ENCODE results near the gene PLPP4.

The PLPP4 gene

GRCh38 chr10:120527691-120528090 is 70.7 kb downstream of the PLPP4 start:
- DNase-seq, result no peak

GRCh38 chr10:120530699-120531098 is 73.7 kb downstream of the PLPP4 start:
- no peak for DNase-seq

DNA sequence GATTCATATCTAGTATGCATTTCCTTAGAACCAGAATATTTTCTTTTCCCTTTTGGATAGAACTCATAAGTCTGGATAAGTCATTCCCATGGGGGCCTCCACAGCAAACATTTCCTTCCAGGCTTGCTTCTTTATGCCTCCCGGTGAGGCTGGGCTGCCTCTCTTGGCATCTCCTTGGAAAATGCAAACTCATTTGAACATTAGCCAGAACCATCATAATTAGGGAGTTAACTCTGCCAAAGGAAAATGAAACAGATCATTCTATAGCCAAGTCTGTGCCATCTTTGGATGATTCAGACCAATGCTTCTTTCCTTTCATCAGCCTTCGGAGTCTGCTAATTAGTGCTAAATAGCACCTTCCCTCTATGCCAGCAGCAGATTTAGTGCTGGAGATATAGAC is 81.1 kb downstream of the PLPP4 start:
- DNase-seq, result no peak

DNA sequence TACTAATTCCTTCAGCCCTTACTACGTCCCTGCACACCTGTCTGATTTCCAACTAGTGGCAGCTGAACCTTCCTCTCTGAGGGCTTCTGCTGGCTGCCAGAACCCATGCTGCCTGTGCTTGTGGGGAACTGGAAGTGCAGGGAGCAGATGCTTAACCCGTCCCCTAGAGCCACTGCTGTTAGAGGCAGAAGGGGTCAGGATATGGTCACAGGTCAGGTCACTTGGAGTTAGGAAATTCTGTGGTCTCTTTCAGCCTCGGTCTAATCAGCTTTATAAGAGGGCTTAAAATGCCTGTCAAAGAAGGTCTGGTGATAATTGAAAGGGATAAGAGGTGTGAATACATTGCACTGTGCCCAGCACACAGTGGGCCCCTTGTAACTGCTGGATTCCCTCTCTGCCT is 82.0 kb downstream of the PLPP4 start:
- no peak for DNase-seq

DNA sequence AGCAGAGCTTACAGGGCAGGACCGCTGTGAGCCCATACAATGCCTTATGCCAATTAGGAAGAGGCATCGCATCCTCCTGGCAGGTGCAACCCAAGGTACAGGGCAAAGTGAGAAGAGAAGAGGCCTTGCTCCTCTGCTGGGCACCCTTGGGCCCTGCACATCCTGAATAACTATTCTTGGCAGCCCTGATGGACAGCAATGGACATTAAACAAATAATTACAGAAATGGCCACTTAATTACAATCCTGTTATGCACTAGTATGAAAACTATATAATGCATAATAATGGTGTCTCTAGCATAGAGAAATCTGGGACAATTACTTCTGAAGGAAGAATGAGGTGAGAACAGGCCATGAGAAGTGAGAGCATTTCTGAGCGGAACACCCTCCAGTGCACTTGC is 83.5 kb downstream of the PLPP4 start:
- no peak for DNase-seq

GRCh38 chr10:120541984-120542383 is 85.0 kb downstream of the PLPP4 start:
- DNase-seq, result no peak

DNA sequence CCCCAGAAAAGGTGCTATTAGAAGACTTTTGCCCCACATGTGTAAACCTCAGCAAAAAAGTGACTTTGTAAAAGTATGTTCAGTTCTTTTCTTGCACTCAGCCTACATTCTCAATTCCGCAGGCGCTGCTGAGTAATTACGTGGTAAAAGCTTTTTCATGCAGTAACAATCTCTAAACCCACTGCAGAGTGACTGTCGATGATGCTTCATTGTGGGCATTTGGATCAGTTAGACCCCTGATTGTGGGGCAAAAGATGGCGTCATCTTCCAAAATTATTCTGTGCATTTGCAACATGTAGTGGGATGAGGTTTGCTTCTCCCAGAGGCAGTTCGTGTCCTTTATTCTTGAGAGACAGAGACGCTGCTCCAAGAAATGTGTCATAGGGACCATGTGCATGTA is 85.6 kb downstream of the PLPP4 start:
- DNase-seq, result no peak

DNA sequence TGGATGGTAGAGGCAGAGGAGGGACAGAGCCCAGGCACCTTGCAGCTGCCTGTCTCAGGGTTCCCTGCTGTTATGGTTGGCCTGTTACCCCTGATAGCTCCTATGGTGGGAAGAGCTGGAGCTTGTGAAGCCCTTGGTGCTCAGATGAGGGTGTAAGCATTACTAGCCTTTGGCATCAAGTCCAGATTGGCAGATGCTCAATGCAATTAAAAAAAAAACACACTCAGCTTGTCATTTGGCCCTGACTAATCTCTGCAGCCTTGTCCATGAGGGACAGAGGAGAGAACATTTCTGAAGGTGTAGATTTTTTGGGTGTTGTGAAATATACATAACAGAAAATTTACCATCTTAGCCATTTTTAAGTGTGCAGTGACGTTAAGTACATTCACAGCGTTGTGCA is 86.3 kb downstream of the PLPP4 start:
- no peak for DNase-seq

DNA sequence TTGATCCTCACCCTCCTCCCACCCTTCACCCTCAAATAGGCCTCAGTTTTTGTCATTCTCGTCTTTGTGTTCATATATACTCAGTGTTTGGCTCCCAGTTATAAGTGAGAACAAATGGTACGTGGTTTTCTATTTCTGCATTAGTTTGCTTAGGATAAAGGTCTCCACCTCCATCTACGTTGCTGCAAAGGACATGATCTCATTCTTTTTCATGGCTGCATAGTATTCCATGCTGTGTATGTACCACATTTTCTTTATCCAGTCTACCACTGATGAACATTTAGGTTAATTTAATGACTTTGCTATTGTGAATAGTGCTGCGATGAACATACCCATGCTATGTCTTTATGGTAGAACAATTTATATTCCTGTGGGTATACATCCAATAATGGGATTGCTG is 91.2 kb downstream of the PLPP4 start:
- DNase-seq, result no peak

DNA sequence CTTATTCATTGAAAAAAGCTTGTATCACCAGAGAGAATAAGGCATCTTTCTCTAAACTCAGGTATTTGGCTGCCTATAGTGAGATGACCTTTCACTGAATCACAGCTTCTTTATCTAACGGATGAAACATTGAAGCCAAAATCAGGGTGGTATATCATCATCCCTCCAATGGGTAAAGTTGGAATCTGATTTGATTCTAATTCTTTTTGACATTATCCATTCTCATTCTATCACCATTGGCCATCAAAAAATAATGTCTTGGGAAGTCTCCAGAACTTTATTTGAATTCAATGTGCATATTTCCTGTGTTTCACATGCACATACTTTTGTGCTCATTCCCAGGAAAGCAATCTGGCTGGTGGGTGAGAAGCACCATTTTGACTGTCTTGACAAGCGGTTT is 95.2 kb downstream of the PLPP4 start:
- DNase-seq, result no peak

DNA sequence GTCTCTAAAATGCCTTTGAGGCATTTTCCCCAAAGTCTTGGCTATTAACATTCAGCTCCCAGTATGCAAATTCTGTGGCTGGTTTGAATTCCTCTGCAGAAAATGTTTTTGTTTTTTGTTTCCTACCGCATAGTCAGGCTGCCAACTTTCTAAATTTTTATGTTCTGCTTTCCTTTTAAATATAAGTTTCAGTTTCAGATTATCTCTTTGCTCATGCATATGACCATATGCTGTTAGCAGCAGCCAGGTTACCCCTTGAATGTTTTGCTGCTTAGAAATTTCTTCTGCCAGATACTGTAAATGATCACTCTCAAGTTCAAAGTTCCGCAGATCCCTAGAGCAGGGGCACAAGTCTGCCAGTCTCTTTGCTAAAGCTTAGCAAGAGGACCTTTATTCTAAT is 96.9 kb downstream of the PLPP4 start:
- no peak for DNase-seq

GRCh38 chr10:120555436-120555835 is 98.4 kb downstream of the PLPP4 start:
- DNase-seq, result no peak

DNA sequence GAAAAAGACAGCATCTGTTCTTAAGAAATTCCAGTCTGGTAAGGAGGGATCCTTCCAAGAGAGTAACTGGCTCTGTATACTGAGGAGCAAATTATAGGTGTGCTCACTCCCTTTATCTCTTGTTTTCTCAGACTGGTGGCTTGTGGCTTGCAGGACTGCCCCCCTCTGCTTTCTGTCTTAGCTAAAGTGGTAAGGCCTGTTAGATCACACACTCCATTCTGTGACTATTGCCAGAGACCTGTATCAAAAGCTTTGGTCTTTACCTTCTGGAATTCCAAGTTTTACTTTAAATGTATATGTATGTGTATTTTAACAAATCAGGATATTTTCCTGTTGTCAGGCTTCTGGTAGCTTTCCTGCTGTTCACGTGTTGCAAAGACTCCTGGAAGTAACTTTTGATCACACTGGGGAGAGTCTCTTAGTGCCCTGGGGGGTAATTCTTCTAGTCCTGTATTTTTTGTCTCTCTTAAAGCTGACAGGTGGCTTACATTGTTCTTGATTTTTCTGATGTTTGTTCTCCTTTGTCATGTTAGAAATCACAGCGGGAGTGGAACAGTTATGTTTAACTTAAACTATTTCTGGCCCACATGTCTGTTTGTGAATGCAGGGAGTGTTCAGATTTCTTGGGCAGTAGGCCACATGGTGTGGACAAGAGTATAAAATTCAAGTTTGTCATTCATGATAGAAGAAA is 99.0 kb downstream of the PLPP4 start:
- DNase-seq, result no peak

- DNase-seq, result no peak
Observed at GRCh38 chr10:120557311-120557710, 100.3 kb downstream of the PLPP4 start.

DNA sequence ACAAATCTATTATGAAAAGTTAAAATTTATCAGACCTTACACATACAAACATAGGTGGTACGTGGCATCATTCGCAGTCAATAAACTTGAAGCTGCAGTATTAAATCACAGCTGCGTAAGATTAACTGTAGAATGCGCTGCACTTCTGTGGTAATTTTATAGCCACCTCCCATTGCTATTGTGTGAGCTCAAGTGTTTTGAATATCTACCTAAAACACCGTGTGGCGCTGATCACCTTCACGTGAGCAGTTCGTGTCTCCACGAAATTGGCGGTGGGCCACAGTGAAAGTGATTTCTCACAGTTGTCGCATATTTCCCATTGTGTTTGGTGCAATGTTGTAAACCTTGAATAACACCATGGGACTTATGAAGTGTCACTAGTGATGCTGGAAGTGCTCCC is 102.8 kb downstream of the PLPP4 start:
- DNase-seq, result no peak

DNA sequence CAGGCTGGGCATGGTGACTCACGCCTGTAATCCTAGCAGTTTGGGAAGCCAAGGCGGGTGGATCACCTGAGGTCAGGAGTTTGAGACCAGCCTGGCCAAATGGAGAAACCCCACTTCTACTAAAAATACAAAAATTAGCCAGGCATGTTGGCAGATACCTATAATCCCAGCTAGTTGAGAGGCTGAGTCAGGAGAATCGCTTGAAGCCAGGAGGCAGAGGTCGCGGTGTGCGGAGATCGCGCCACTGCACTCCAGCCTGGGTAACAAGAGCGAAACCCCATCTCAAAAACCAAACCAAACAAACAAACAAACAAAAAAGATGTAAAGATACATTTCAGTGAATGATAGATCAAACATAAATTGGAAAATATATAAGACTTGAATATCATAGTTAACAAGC is 105.9 kb downstream of the PLPP4 start:
- DNase-seq, result no peak

- no peak for DNase-seq
Observed at GRCh38 chr10:120570418-120570817, 113.4 kb downstream of the PLPP4 start.

GRCh38 chr10:120571266-120571665 is 114.2 kb downstream of the PLPP4 start:
- no peak for DNase-seq

GRCh38 chr10:120572307-120572706 is 115.3 kb downstream of the PLPP4 start:
- no peak for DNase-seq

DNA sequence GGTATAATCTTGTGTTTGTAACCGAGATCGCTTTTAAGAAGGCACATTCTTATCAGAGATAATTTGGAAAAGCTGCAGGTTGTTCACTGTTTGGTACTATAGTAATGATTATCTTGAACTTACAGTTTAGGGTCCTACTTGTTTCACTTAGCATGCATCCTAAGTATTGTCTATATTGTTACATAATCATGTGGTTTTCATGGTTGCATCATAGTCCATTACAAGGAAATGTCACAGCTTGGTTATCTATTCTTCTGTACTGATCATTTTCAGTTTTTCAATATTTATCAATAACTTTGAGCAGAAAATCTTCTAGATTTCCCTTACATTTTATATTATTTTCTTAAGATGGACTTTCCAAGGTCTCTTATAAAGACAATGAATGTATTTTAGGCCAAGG is 116.3 kb downstream of the PLPP4 start:
- no peak for DNase-seq

DNA sequence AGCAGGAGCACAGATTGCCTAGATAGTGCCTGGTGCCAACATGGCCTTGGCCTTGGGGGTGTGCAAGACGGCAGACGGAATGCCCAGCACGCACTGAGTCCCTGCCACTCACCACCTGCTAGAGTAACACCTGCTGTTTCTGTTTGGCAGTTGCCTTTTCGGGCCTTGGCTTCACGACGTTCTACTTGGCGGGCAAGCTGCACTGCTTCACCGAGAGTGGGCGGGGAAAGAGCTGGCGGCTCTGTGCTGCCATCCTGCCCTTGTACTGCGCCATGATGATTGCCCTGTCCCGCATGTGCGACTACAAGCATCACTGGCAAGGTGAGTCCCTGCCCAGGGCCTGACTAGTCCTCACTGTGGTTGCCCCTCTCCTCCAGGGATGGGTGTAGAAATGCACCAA is 118.0 kb downstream of the PLPP4 start:
- DNase-seq, result no peak

DNA sequence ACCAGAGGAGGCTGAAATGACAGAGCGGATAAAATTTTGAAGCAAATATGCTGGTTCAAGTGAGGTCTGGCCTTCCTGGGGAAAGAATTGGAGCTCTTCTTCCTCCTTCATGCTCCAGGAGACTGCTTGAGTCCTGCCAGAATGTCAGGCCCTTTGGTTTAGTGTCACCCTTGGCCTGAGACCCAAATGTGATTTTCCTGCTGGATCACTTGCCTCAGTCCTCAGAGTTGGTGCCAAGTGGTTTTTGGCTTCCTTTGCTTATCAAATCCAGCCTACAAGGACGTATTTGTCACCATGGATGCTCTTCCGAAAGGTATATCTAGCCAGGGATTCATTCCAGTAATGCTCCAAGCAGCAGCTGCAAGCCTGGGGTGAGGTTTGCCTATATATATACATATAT is 118.4 kb downstream of the PLPP4 start:
- no peak for DNase-seq

DNA sequence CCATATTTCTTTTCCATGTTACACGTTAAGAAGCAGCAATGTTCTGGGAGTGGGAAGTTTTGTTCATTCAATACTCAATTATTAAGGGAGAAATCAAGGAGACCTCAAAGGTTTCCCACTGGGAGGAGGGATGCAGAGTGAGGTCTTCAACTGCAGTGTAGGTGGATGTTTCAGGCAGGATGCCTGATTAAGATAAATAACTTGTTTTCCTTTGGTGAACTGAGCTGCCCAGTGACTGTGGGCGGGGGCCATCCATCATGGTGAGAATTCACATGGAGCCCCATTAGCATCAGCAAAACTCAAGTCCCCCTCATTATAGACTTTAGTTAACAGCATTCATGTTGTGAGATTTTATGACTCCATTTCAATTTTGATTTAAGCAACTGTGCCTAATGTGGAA is 121.1 kb downstream of the PLPP4 start:
- DNase-seq, result no peak

- DNase-seq, result no peak
Observed at GRCh38 chr10:120578890-120579289, 121.9 kb downstream of the PLPP4 start.

All from stimulated activated CD4-positive, alpha-beta T cell treated with anti-CD3 and anti-CD28 coated beads, Interleukin-2, amount 100 ng/mL, for 24 hours (primary cell).